HepG2 (cell line): Measurements from ENCODE around the gene NECTIN2. TPM values are rescaled to one million over a fixed set of nuclear protein-coding genes. Genes with fewer than 3 reads are reported as not detected.

ENCODE experiments used
- ARNT2 ChIP-seq: sonication (generic); formaldehyde crosslinking; IDR thresholded peaks from 2 replicates; pipeline ENCODE4 v1.8.0; 2022; ENCODE audit warnings: mild to moderate bottlenecking, low read depth, missing genetic modification reagents, moderate library complexity
- CBX1 ChIP-seq: IDR thresholded peaks from one replicate; pipeline ENCODE4 v1.6.1; 2016; ENCODE audit warnings: antibody characterized with exemption, low read depth
- HDAC1 ChIP-seq: sonication (generic); formaldehyde crosslinking; IDR thresholded peaks from 2 replicates; pipeline ENCODE4 v1.5.1; 2020; ENCODE audit warnings: mild to moderate bottlenecking, missing genetic modification reagents
- HMG20B ChIP-seq: conservative IDR thresholded peaks from 2 replicates; pipeline ENCODE4 v1.6.1; 2016; ENCODE audit warnings: missing genetic modification reagents, missing compliant biosample characterization
- IRF2 ChIP-seq: IDR thresholded peaks from 2 replicates; pipeline ENCODE4 v1.6.1; 2018; ENCODE audit warnings: missing genetic modification reagents, missing compliant biosample characterization
- NBN ChIP-seq: fragments of 450-650 bp; conservative IDR thresholded peaks from 2 replicates; pipeline ENCODE4 v1.6.1; 2017
- NPAS2 ChIP-seq: sonication (generic); formaldehyde crosslinking; IDR thresholded peaks from 2 replicates; pipeline ENCODE4 v1.8.0; 2022; ENCODE audit warnings: mild to moderate bottlenecking, missing genetic modification reagents, borderline replicate concordance
- NR2F1 ChIP-seq, 2 experiments: fragments of 450-650 bp in 1 of 2; formaldehyde crosslinking in 1 of 2; IDR thresholded peaks; 2 replicates each; pipeline versions ENCODE4 v1.5.0 to v1.6.1; 2016 to 2020; ENCODE audit warnings: mild to moderate bottlenecking in 1 of 2, missing compliant biosample characterization in 1 of 2, missing genetic modification reagents in 1 of 2, moderate library complexity in 1 of 2
- POLR2AphosphoS2 ChIP-seq: IDR thresholded peaks from 2 replicates; pipeline ENCODE4 v1.6.1; 2011; ENCODE audit warnings: low read depth, low read length, improper control_type of control experiment
- ZBTB44 ChIP-seq: sonication (generic); formaldehyde crosslinking; IDR thresholded peaks from 2 replicates; pipeline ENCODE4 v1.4.0; 2020; ENCODE audit warnings: missing genetic modification reagents
- ZBTB49 ChIP-seq: sonication (generic); formaldehyde crosslinking; IDR thresholded peaks from 2 replicates; pipeline ENCODE4 v1.4.0; 2020; ENCODE audit warnings: missing genetic modification reagents, borderline replicate concordance
- ZMAT3 ChIP-seq: sonication (generic); formaldehyde crosslinking; conservative IDR thresholded peaks from 2 replicates; pipeline ENCODE4 v1.7.0; 2021; ENCODE audit warnings: missing genetic modification reagents
- ZMAT5 ChIP-seq: sonication (generic); formaldehyde crosslinking; IDR thresholded peaks from 2 replicates; pipeline ENCODE4 v1.5.0; 2020; ENCODE audit warnings: mild to moderate bottlenecking, low read depth, missing genetic modification reagents, borderline replicate concordance
- ZNF414 ChIP-seq: sonication (generic); formaldehyde crosslinking; IDR thresholded peaks from 2 replicates; pipeline ENCODE4 v1.5.0; 2020; ENCODE audit warnings: missing genetic modification reagents
- ZNF550 ChIP-seq: sonication (generic); formaldehyde crosslinking; IDR thresholded peaks from 2 replicates; pipeline ENCODE4 v1.4.0; 2020; ENCODE audit warnings: mild to moderate bottlenecking, missing genetic modification reagents, borderline replicate concordance
- ZNF761 ChIP-seq: sonication (generic); formaldehyde crosslinking; conservative IDR thresholded peaks from 2 replicates; pipeline ENCODE4 v1.4.0; 2020; ENCODE audit warnings: mild to moderate bottlenecking, missing genetic modification reagents
- ZNF766 ChIP-seq: sonication (generic); formaldehyde crosslinking; IDR thresholded peaks from 2 replicates; pipeline ENCODE4 v1.5.0; 2020; ENCODE audit warnings: missing genetic modification reagents, borderline replicate concordance
- ZNF782 ChIP-seq: sonication (generic); formaldehyde crosslinking; IDR thresholded peaks from 2 replicates; pipeline ENCODE4 v1.4.0; 2020; ENCODE audit warnings: missing genetic modification reagents, mild to moderate bottlenecking, borderline replicate concordance
- ZSCAN12 ChIP-seq: sonication (generic); formaldehyde crosslinking; IDR thresholded peaks from 2 replicates; pipeline ENCODE4 v1.9.0; 2021; ENCODE audit warnings: mild to moderate bottlenecking, missing genetic modification reagents
- polyA plus RNA-seq, 8 experiments: library from polyadenylated mRNA; depleted of rRNA in 3 of 8; stranded (reverse) in 7 of 8; unstranded in 1 of 8; fragments of >200 nt; fragmentation: Illumina TruSeq in 4 of 8; extraction: Trizol in 4 of 8; gene quantifications; 2 replicates each; pipeline versions ENCODE4 v1.2.1 to v1.2.3, GENCODE V29; 2011 to 2016; ENCODE audit warnings: low read depth in 4 of 8, missing spikeins in 1 of 8, mixed read lengths in 1 of 8; ENCODE audit not compliant: insufficient read depth in 1 of 8
- total RNA-seq, 5 experiments: library from RNA; depleted of rRNA; stranded (reverse); fragments of >200 nt; fragmentation: Illumina TruSeq; extraction: Trizol; gene quantifications; 2 replicates each; pipeline ENCODE4 v1.2.3, GENCODE V29; 2016; ENCODE audit warnings: low read depth in 1 of 5

Gene NECTIN2
- total and polyA plus RNA-seq, 2 of the 13 experiments (the other 11 are each of a cell fraction or from before 2014, with no cell fraction given), result 75.4 to 114 TPM

GRCh38 chr19:44905437-44906160 lies 59.5 kb downstream of the NECTIN2 start, which contains the start of gene APOE (continued):
- TF ChIP-seq ZSCAN12 (CRISPR knock-in tag) (no peak), ZMAT3 (CRISPR knock-in tag) (no peak; the same call in 1 of the 2 replicates), ZBTB49 (CRISPR knock-in tag) (no peak), ZNF766 (CRISPR knock-in tag) (peak; percentile 22; the same call in 1 of the 2 replicates), ARNT2 (no peak), ZBTB44 (CRISPR knock-in tag) (no peak), NBN (no peak), IRF2 (CRISPR knock-in tag) (peak; percentile 36; the same call in 1 of the 2 replicates), ZNF414 (CRISPR knock-in tag) (0 out of 2 replicates have a peak, but pooled peaks have one; percentile 5), ZNF782 (CRISPR knock-in tag) (peak; percentile 69; the same call in 1 of the 2 replicates), POLR2AphosphoS2 (no peak), CBX1 (peak; percentile 70), NR2F1 (CRISPR knock-in tag; IDR thresholded peaks at IDR 0.05) (peak in 1 of 2 experiments; percentile 20; a peak in 1 of 4 replicates), HMG20B (CRISPR knock-in tag) (no peak), ZMAT5 (CRISPR knock-in tag) (no peak), NPAS2 (CRISPR knock-in tag) (no peak), ZNF550 (CRISPR knock-in tag) (no peak), HDAC1 (no peak; the same call in 1 of the 2 replicates), ZNF761 (CRISPR knock-in tag) (no peak)
